Fibroblast of skin of abdomen (primary cell): ENCODE measurements around the gene CACNG1.
"Not testable (repeated sequence)": the region's sequence is repeated elsewhere in the genome, so short reads cannot be mapped to it uniquely, and the experiment has no call there.

ENCODE experiments used
- DNase-seq: peaks from one replicate; pipeline ENCODE4 v3.0.0-alpha.2; 2013

The CACNG1 gene

DNA sequence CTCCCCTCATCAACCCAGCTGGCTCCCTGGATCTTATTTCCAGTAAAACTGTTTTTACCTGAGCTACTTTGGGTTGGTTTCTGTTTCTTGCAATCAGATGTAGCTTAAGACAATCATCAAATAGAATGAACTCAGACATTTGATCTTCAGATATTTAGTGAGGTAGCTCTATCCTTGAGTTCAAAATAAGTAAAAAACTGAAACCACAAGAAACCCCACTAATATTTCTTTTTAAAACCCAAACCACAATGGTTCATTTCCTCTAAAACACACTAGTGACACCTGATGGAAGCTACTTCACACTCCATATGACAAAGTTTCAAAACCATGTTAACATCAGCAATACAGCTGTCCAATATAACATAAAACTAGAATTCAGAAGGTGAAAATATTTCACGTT lies 37.8 kb downstream of the CACNG1 start:
- DNase-seq: no peak

DNA sequence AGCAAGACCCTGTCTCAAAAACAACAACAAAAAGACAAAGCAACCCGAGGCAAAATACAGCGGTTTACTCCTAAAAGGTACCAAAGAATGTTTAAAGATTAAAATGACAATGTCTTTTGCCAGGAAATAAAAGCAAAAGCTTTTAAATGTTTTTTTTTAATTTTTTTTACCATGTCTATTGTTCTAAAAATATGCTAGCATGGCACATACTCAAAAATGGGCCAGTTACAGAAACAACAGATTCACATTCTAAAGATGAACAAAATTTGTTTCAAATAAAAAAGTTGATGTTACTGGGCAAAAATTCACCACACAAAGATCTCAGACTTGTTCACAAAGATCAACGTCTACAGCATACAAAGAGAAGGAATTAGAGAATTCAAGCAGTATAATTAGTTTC lies 41.1 kb downstream of the CACNG1 start:
- DNase-seq: no peak

DNA sequence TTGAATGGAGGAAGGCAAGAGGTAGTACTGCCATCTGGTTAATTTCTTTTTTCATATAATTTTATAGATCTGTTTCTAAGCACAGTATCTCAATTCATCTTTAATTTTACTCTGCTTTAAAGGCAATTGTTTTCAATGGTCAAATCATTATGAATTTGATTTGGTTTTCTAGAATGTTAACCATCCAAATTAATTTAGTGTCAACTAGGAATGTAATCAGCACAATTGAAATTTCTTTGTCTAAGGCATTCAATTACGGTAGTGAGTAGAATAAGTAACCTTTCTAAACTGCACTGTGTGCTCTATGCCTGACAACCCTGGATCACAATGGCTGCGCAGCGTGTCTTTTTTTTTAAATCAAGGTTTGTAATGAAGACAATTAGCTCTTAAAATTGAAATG lies 44.3 kb downstream of the CACNG1 start:
- no peak for DNase-seq

DNA sequence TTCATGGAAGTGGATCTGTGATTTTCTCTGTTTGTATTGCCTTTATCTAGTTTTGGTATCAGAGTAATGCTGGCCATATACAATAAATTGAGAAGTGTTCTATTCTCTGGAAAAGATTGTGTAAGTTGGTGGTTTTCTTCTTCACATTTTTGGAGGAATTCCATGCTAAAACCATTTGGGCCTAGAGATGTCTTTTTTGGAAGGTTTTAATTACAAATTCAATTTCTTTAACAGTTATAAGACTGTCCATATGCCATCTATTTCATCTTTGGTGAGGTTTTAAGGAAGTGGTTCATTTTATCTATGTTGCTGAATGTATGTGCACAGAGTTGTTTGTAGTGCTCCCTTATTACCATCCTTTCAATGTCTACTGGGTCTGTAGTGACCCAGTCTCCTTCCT lies 46.0 kb downstream of the CACNG1 start:
- no peak for DNase-seq

DNA sequence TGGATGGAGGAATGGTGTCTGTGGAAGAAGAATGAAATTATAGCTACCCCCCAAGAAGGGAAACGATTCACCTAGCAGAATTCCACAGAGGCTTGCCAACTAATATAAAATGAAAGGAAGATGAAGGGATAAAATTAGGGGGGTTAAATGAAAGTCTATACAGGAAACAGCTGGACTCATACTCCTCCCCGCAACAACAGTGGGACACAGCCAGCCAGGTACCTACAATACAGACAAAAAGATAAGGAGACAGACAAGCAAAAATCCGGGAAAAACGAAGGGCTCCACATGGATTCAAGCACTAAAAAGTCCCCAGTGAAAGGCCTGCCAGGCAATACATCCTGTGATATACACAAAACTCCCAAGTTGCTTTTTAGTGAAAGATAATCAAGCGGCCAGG lies 47.9 kb downstream of the CACNG1 start:
- no peak for DNase-seq

DNA sequence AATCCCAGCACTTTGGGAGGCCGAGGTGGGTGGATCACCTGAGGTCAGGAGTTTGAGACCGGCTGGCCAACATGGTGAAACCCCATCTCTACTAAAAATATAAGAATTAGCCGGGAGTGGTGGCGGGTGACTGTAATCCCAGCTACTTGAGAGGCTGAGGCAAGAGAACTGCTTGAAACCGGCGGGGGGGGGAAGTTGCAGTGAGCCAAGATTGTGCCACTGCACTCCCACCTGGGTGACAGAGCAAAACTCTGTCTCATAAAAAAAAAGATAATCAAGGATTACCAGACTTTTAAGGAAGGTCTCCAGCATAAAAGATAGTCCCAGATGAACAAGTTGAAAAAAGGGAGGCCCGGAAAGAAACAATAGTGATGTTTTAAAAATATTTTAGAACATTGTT lies 48.4 kb downstream of the CACNG1 start:
- not testable (repeated sequence) for DNase-seq

DNA sequence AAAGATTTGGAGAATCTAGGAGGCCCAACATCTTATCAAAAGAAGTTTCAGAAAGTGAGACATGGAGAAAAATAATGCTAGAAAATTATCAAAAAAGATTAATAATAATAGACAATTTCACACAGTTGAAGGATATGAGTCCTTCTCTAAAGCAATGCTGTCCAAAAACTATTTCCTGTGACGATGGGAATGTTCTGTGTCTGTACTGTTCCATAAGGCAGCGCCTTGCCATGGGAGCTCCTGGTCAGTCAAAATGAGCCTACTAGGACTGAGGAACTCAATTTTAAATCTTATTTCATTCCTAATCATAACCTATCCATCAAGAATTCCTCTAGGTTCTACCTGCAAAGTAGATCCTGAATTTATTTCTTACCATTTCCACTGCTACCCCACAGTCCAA lies 49.0 kb downstream of the CACNG1 start:
- DNase-seq: no peak

DNA sequence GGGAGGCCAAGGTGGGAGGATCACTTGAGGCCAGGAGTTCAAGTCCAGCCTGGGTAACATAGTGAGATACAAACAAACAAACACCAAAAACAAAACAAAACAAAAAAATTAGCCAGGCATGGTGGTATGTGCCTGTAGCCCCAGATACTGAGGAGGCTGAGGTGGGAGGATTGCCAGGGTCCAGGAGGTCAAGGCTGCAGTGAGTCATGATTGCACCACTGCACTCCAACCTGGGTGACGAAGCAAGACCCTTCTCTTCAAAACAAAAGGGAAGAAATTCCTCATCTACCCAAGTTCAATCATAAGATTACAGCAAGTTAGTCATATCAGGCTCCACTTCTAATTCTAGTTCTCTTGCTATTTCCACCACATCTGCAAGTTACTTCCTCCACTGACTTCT lies 50.9 kb downstream of the CACNG1 start:
- DNase-seq: peak; percentile 48

- peak; percentile 38 for DNase-seq
Observed at GRCh38 chr17:67095803-67096202, 51.4 kb downstream of the CACNG1 start.

- DNase-seq: no peak
Observed at GRCh38 chr17:67096609-67097008, 52.3 kb downstream of the CACNG1 start.

- no peak for DNase-seq
Observed at GRCh38 chr17:67098006-67098405, 53.7 kb downstream of the CACNG1 start.

DNA sequence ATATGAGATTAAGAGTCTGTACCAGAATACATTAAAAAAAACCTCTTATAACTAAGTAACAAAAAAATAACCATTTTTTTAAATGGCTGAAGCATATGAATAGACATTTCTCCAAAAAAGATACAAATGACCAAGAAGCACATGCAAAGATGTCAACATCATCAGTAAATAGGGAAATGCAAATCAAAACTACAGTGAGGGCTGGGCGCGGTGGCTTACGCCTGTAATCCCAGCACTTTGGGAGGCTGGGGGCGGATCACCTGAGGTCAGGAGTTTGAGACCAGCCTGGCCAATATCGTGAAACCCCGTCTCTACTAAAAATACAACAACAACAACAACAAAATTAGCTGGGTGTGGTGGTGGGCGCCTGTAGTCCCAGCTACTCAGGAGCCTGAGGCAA lies 60.3 kb downstream of the CACNG1 start:
- DNase-seq: not testable (repeated sequence)

DNA sequence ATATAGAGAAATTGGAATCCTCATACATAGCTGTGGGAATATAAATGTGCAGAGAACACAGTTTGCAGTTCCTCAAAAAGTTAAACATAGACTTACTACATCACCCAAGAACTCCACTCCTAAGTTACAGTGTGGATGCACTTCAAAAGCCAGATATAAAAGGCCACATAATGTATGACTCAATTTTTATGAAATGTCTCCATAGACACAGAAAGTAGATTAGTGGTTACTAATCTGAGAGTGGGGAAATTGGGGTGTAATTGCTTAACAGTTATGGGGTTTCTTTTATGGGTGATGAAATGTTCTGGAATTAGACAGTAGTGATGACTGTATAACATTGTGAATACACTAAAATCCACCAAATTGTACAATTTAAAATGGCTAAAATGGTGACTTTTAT lies 60.9 kb downstream of the CACNG1 start:
- peak; percentile 68 for DNase-seq
